K562 treated with DMSO at 1 percent for 4 hours (cell line): Measurements from ENCODE around the gene ST6GALNAC4. TPM values are rescaled to one million over a fixed set of nuclear protein-coding genes. Genes with fewer than 3 reads are reported as not detected.

Source experiments
- total RNA-seq: library from RNA; unstranded; fragments of 300-600 nt; gene quantifications from 2 replicates; pipeline ENCODE4 v1.2.3, GENCODE V29; 2022; ENCODE audit not compliant: insufficient read depth

Gene ST6GALNAC4
- total RNA-seq = 33.9 and 43.9 TPM in 2 replicates

GRCh38 chr9:127916720-127917581 is at the start of gene ST6GALNAC4:
Gene ST6GALNAC4 (minus strand): TSS chr9:127917041. CDS start chr9:127916419, 622 bp downstream.

GRCh38 chr9:127937388-127938297 is 20.8 kb upstream of the ST6GALNAC4 start, which contains the start of gene DPM2:
Gene DPM2 (minus strand): TSS chr9:127937854. CDS start chr9:127937820, 34 bp downstream.

GRCh38 chr9:127930231-127931091 is 13.6 kb upstream of the ST6GALNAC4 start, which contains the start of gene PIP5KL1:
Gene PIP5KL1 (minus strand): TSS chr9:127930777. CDS start chr9:127930752, 25 bp downstream.

GRCh38 chr9:127899128-127899943 is 17.5 kb downstream of the ST6GALNAC4 start, which contains the start of gene ST6GALNAC6:
Gene ST6GALNAC6 (minus strand): TSS chr9:127899603. CDS start chr9:127897981, 1,622 bp downstream.

GRCh38 chr9:127877566-127877998 is 39.3 kb downstream of the ST6GALNAC4 start, which contains the start of gene AK1:
Gene AK1 (minus strand): TSS chr9:127877675. CDS start chr9:127874617, 3,058 bp downstream.

Other genes starting within 250 kb of the ST6GALNAC4 start
- not detected in 2 replicates for gene CFAP157, start 210.1 kb downstream of the ST6GALNAC4 start, total RNA-seq
- 11.8 and 17.2 TPM in 2 replicates for gene PTRH1, start 201.4 kb downstream of the ST6GALNAC4 start, total RNA-seq
- not detected in 2 replicates for gene TTC16, start 201.0 kb downstream of the ST6GALNAC4 start, total RNA-seq
- gene TOR2A, start 181.7 kb downstream of the ST6GALNAC4 start, total RNA-seq = 92.3 and 96.6 TPM in 2 replicates
- 3.4 and 4.3 TPM in 2 replicates for gene SH2D3C, start 138.4 kb downstream of the ST6GALNAC4 start, total RNA-seq
- 25.5 and 46.9 TPM in 2 replicates for gene CDK9, start 131.0 kb downstream of the ST6GALNAC4 start, total RNA-seq
- 47.7 and 52.6 TPM in 2 replicates for gene FPGS, start 114.2 kb downstream of the ST6GALNAC4 start, total RNA-seq
- gene ENG, start 62.4 kb downstream of the ST6GALNAC4 start, total RNA-seq = 1.5 and 4.3 TPM in 2 replicates
- gene AK1, start 39.4 kb downstream of the ST6GALNAC4 start, total RNA-seq = 60.0 and 80.4 TPM in 2 replicates
- 11.0 and 16.1 TPM in 2 replicates for gene ST6GALNAC6, start 17.4 kb downstream of the ST6GALNAC4 start, total RNA-seq
- 1.9 and 3.2 TPM in 2 replicates for gene PIP5KL1, start 13.7 kb upstream of the ST6GALNAC4 start, total RNA-seq
- gene DPM2, start 20.8 kb upstream of the ST6GALNAC4 start, total RNA-seq = 61.7 and 64.3 TPM in 2 replicates
- 40.2 and 53.4 TPM in 2 replicates for gene EEIG1, start 63.9 kb upstream of the ST6GALNAC4 start, total RNA-seq
- 13.0 and 16.7 TPM in 2 replicates for gene NAIF1, start 150.3 kb upstream of the ST6GALNAC4 start, total RNA-seq
- gene SLC25A25, start 151.2 kb upstream of the ST6GALNAC4 start, total RNA-seq = 31.9 and 37.2 TPM in 2 replicates
- 54.6 and 60.2 TPM in 2 replicates for gene PTGES2, start 210.7 kb upstream of the ST6GALNAC4 start, total RNA-seq
- not detected in 2 replicates for gene LCN2, start 232.4 kb upstream of the ST6GALNAC4 start, total RNA-seq
- gene BBLN, start 243.2 kb upstream of the ST6GALNAC4 start, total RNA-seq = 284 and 311 TPM in 2 replicates